ENCODE data around the gene DNASE1L2.

DNASE1L2 gene

GRCh38 chr16:2204416-2205103 is 31.7 kb upstream of the DNASE1L2 start:
- no peak for TF ChIP-seq CTCF (IDR thresholded peaks at IDR 0.05; ENCODE audit: low read depth, low read length)
- peak overlapping the region; percentile 80 for H3K4me3 ChIP-seq (ENCODE audit: low read depth, low read length)
- no peak for DNase-seq (ENCODE audit: low read depth, low spot score)
- in situ Hi-C loops (cut with HindIII; ENCODE audit: low sequenced_read_pairs), result no loop called here

GRCh38 chr16:2205104-2205966 is 30.9 kb upstream of the DNASE1L2 start, which contains the start of gene MLST8:
MLST8 (plus strand) TSS chr16:2205454; CDS start chr16:2206086, 632 bp downstream.
- in situ Hi-C loops (cut with HindIII; ENCODE audit: low sequenced_read_pairs), result no loop called here
- DNase-seq (ENCODE audit: low read depth, low spot score), result peak; percentile 89
- TF ChIP-seq CTCF (IDR thresholded peaks at IDR 0.05; ENCODE audit: low read depth, low read length), result no peak
- peak within 1 kb of the TSS; percentile 80 for H3K4me3 ChIP-seq (ENCODE audit: low read depth, low read length)

- peak overlapping the region; percentile 80 for H3K4me3 ChIP-seq (ENCODE audit: low read depth, low read length)
- TF ChIP-seq CTCF (IDR thresholded peaks at IDR 0.05; ENCODE audit: low read depth, low read length), result no peak
- no peak for DNase-seq (ENCODE audit: low read depth, low spot score)
- in situ Hi-C loops (cut with HindIII; ENCODE audit: low sequenced_read_pairs), result no loop called here
These were observed 30.3 kb upstream of the DNASE1L2 start for GRCh38 chr16:2205967-2206313.

DNA sequence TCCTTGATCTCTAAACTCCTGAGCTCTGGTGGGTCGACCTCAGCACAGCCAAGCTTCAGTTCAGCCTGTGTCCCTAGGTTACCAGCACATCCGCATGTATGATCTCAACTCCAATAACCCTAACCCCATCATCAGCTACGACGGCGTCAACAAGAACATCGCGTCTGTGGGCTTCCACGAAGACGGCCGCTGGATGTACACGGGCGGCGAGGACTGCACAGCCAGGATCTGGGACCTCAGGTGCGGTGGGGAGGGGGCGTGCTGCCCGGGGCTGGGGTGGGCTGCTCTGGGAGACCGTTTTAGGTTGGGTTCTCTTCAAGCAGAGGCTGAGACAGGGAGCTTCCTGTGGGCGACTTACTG is 29.8 kb upstream of the DNASE1L2 start:
- no peak for TF ChIP-seq CTCF (IDR thresholded peaks at IDR 0.05; ENCODE audit: low read depth, low read length)
- H3K4me3 ChIP-seq (ENCODE audit: low read depth, low read length), result peak overlapping the region; percentile 80
- DNase-seq (ENCODE audit: low read depth, low spot score), result no peak
- in situ Hi-C loops (cut with HindIII; ENCODE audit: low sequenced_read_pairs), result no loop called here

DNA sequence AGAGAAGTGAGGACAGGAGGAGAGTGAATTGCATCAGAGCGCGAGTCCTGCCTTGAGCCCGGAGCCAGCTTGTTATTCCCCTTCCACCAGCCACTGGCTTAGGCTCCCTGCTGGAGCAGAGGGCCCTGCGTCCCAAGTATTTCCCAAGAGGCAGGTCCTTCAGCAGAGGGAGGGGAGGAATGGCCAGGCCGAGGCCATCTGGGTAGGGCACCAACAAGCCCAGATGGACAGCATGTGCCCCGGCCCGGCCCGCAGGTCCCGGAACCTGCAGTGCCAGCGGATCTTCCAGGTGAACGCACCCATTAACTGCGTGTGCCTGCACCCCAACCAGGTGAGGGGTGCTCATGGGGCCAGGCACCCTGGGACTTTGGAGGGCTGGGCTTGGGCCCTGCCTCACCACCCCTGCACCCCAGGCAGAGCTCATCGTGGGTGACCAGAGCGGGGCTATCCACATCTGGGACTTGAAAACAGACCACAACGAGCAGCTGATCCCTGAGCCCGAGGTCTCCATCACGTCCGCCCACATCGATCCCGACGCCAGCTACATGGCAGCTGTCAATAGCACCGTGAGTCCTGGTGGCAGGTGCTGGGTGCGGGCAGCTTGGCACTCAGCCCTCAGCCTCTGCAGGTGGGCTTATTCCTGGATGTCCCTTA is 29.3 kb upstream of the DNASE1L2 start:
- DNase-seq (ENCODE audit: low read depth, low spot score), result no peak
- H3K4me3 ChIP-seq (ENCODE audit: low read depth, low read length), result no peak overlapping the region
- in situ Hi-C loops (cut with HindIII; ENCODE audit: low sequenced_read_pairs), result no loop called here
- TF ChIP-seq CTCF (IDR thresholded peaks at IDR 0.05; ENCODE audit: low read depth, low read length), result no peak

- in situ Hi-C loops (cut with HindIII; ENCODE audit: low sequenced_read_pairs), result no loop called here
- H3K4me3 ChIP-seq (ENCODE audit: low read depth, low read length), result no peak overlapping the region
- TF ChIP-seq CTCF (IDR thresholded peaks at IDR 0.05; ENCODE audit: low read depth, low read length), result no peak
- no peak for DNase-seq (ENCODE audit: low read depth, low spot score)
These were observed 28.4 kb upstream of the DNASE1L2 start for GRCh38 chr16:2207872-2208271.
